Measurements from ENCODE around the gene EGR1. TPM values are rescaled to one million over a fixed set of nuclear protein-coding genes. Genes with fewer than 3 reads are reported as not detected.
"Not testable (repeated sequence)": the region's sequence is repeated elsewhere in the genome, so short reads cannot be mapped to it uniquely, and the experiment has no call there.

The EGR1 gene
- total RNA-seq, 1 donor from 2014 or later: 6.7 TPM

DNA sequence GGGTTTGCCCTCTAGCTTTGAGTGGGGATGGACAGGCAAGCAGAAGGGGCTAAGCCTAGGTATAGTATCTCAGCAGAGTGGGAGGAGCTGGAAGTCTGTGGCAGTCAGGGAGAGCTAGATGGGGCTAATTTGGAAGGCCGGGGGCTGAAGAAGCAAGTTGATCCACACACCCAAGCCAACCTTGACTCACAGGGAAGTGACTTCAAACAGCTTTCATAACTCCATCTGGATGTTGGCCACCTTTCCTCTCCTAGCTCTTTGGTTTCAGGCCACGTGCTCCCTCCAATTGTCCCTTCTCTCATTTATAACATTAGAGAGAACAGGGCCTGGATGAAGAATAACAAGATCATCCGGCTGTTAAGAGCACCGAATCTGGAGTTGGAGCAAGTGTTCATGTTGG is 36.8 kb downstream of the EGR1 start:
- TF ChIP-seq, protein P1, sequence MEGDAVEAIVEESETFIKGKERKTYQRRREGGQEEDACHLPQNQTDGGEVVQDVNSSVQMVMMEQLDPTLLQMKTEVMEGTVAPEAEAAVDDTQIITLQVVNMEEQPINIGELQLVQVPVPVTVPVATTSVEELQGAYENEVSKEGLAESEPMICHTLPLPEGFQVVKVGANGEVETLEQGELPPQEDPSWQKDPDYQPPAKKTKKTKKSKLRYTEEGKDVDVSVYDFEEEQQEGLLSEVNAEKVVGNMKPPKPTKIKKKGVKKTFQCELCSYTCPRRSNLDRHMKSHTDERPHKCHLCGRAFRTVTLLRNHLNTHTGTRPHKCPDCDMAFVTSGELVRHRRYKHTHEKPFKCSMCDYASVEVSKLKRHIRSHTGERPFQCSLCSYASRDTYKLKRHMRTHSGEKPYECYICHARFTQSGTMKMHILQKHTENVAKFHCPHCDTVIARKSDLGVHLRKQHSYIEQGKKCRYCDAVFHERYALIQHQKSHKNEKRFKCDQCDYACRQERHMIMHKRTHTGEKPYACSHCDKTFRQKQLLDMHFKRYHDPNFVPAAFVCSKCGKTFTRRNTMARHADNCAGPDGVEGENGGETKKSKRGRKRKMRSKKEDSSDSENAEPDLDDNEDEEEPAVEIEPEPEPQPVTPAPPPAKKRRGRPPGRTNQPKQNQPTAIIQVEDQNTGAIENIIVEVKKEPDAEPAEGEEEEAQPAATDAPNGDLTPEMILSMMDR (conservative IDR thresholded peaks at IDR 0.05; ENCODE audit: low read depth, low read length): no peak
- DNase-seq (ENCODE audit: low read depth): no peak
- no peak overlapping the region for H3K4me3 ChIP-seq (ENCODE audit: low read depth, low read length)

DNA sequence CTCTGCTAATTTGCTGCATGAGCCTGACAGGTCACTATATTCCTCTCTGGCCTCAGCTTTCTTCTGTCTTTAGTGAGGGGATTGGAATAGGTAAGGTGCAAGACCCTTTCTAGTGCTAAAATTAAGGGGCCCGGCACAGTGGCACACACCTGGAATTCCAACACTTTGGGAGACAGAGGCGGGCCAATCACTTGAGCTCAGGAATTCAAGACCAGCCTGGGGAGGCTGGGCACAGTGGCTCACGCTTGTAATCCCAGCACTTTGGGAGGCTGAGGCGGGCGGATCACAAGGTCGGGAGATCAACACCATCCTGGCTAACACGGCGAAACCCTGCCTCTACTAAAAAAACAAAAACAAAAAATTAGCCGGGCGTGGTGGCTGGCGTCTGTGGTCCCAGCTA is 37.2 kb downstream of the EGR1 start:
- DNase-seq (ENCODE audit: low read depth): no peak
- TF ChIP-seq, protein P1 (conservative IDR thresholded peaks at IDR 0.05; ENCODE audit: low read depth, low read length): no peak
- no peak overlapping the region for H3K4me3 ChIP-seq (ENCODE audit: low read depth, low read length)

DNA sequence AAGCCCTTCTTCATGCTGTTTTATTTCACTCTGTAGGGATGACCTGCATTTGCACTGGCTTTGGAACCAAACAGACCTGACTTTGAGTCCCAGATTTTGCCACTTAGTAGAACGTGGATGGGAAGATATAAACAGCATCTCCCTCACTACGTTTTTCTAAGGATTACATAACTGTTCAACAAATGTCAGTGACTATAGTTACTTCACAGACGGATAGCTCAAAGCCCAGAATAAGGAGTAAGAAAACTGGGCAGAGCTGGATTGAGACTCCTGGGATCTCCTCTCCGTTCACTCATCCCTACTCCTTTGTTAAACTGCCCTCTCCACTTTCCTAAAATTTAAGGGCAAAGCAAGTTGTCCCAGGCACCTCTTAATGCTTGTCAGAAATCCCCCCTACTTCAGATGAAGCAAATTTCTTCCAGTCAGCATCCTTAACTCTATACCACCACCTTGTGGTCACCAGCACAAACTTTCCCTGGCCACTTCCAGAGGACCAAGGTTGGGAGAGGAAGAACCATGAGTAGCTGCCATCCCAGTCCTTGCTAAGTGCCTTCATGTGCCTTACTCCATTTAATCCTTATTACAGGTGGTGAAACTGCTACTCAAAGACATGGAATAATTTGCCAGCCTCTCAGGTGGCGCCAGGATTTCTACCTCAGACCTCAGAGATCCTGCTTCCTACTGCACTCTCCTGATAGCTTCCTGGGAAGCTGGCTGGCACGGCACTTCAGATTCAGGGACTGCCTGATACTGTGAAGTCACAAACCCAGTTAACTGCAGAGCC is 38.4 kb downstream of the EGR1 start:
- no peak overlapping the region for H3K4me3 ChIP-seq (ENCODE audit: low read depth, low read length)
- TF ChIP-seq, protein P1 (conservative IDR thresholded peaks at IDR 0.05; ENCODE audit: low read depth, low read length): peak; percentile 84
- DNase-seq (ENCODE audit: low read depth): no peak

DNA sequence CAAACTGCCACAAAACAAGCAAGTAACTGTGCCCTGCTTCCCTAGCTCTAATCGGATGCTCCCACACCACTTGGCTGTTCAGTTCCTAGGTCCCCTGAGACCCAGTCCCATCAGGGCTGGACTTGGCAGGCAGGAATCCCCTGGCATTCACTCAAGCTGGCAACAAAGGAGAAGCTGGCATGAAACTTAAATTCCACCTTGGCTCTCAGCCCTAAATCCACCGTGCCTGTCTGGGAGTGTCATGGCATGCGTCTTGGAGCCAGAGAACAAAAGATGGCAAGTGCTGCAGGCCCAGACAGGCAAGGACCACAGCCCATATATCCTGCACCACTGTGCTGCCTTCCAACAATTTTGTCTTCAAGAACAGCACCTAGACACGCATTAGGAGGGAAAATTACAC is 39.5 kb downstream of the EGR1 start:
- no peak for DNase-seq (ENCODE audit: low read depth)
- TF ChIP-seq, protein P1 (conservative IDR thresholded peaks at IDR 0.05; ENCODE audit: low read depth, low read length): no peak
- H3K4me3 ChIP-seq (ENCODE audit: low read depth, low read length): no peak overlapping the region

DNA sequence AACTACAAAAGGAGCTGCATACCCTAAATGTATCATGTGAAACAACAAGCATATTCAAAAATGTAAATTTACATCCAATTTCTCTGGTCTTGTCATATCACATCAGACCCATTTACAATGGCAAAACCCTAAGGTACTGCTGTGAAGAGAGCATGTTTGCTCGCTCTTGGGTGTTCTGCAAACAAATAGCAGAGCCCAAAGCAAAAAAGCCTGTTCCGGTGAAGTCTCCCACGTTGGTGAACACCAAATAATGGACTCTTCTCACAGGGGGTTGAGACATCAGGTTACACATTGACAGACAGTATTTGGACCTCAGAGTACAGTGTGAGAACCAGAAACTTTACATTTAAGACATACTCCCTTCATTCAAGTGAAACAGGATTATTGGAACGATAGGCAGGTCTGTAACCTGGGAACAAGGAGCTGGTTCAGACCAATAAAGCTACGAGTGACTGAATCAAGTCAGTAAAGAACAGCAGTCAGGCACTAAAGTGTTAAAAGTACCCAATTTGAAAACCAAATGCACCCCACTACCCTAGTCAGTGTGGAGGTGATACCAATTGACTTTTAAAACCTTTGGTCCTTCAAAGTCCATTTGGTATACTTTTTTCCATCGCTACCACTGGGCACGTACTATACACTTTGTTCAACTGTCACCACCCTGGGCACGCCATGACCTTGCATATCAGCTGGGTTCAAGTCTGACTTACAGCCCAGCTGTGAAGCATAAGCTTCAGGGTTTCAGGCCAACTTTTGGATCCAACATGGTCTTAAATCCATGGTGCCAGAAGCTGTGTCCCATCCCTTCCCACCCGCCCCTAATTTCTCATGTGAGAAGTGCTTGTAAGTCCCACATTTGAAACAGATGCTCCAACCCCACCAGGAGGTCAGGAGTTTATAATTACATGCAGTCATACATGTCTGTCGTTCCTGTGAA is 41.4 kb downstream of the EGR1 start:
- no peak for DNase-seq (ENCODE audit: low read depth)
- TF ChIP-seq, protein P1 (conservative IDR thresholded peaks at IDR 0.05; ENCODE audit: low read depth, low read length): no peak
- H3K4me3 ChIP-seq (ENCODE audit: low read depth, low read length): no peak overlapping the region

DNA sequence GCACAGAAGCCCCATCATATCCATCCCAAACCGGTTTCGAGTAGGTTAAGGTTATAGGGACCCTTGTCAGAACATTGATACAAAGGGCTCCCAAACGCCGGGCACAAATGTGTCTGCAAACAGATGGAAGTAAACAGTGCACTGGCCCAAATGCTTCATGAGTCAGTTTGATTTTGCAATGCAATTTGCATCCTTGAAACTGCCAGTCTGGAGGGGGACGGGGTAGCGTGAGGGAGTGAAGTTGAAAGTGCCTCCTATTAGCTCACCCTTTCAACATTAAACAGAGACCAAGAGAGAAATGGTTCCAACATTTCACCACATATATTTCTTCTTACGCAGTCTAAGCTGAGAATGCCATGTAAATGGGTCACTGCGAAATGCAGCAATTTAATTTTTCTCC is 42.2 kb downstream of the EGR1 start:
- DNase-seq (ENCODE audit: low read depth); H3K4me3 ChIP-seq (ENCODE audit: low read depth, low read length): not testable (repeated sequence)

DNA sequence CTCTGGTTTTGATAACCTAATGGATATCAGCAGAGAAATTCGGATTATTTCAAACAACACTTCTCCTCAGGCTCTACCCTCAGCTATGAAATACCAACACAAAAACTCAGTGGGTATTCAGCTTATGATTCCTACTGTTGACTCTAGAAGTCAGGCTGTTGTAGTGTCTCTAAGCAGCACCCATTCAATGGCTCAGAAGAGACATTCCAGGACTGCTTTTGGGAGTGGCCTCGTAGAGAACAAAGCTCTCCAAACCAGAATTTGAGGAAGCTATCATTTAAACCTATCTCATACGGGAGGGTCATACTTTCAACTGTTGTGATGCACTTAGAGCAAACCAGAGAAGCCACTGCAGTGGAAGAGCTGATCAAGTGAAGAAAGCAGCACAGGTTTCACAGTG is 43.7 kb downstream of the EGR1 start:
- no peak for DNase-seq (ENCODE audit: low read depth)
- TF ChIP-seq, protein P1 (conservative IDR thresholded peaks at IDR 0.05; ENCODE audit: low read depth, low read length): no peak
- H3K4me3 ChIP-seq (ENCODE audit: low read depth, low read length): no peak overlapping the region
